ENCODE results near the gene RRAGC. TPM values are rescaled to one million over a fixed set of nuclear protein-coding genes. Genes with fewer than 3 reads are reported as not detected.

The RRAGC gene
- total and polyA plus RNA-seq, 2 of the 13 experiments (the other 11 are each of a cell fraction or from before 2014, with no cell fraction given), result 7.6 to 8.0 TPM

GRCh38 chr1:38859561-38860453 lies at the start of gene RRAGC (continued):
- no peak for TF ChIP-seq ZBTB8A (CRISPR knock-in tag; IDR thresholded peaks at IDR 0.05; ENCODE audit: borderline replicate concordance, low read depth)
- TF ChIP-seq ZFAT (CRISPR knock-in tag; conservative IDR thresholded peaks at IDR 0.05), result no peak
- TF ChIP-seq ZNF83 (CRISPR knock-in tag; IDR thresholded peaks at IDR 0.05; ENCODE audit: borderline replicate concordance), result no peak
- no peak for TF ChIP-seq ZC3H4 (CRISPR knock-in tag; IDR thresholded peaks at IDR 0.05; ENCODE audit: borderline replicate concordance)
- TF ChIP-seq NCOA5 (CRISPR knock-in tag; IDR thresholded peaks at IDR 0.05), result no peak
- TF ChIP-seq SOX5 (CRISPR knock-in tag; IDR thresholded peaks at IDR 0.05; ENCODE audit: borderline replicate concordance), result no peak
- no peak for TF ChIP-seq HMGA1 (CRISPR knock-in tag; conservative IDR thresholded peaks at IDR 0.05)
- TF ChIP-seq, protein P1, sequence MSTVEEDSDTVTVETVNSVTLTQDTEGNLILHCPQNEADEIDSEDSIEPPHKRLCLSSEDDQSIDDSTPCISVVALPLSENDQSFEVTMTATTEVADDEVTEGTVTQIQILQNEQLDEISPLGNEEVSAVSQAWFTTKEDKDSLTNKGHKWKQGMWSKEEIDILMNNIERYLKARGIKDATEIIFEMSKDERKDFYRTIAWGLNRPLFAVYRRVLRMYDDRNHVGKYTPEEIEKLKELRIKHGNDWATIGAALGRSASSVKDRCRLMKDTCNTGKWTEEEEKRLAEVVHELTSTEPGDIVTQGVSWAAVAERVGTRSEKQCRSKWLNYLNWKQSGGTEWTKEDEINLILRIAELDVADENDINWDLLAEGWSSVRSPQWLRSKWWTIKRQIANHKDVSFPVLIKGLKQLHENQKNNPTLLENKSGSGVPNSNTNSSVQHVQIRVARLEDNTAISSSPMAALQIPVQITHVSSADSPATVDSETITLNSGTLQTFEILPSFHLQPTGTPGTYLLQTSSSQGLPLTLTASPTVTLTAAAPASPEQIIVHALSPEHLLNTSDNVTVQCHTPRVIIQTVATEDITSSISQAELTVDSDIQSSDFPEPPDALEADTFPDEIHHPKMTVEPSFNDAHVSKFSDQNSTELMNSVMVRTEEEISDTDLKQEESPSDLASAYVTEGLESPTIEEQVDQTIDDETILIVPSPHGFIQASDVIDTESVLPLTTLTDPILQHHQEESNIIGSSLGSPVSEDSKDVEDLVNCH (CRISPR knock-in tag; IDR thresholded peaks at IDR 0.05), result no peak
- TF ChIP-seq FOXJ3 (CRISPR knock-in tag; IDR thresholded peaks at IDR 0.05; ENCODE audit: borderline replicate concordance), result peak; percentile 41; the same call in 1 of the 2 replicates
- TF ChIP-seq EHMT2 (IDR thresholded peaks at IDR 0.05; ENCODE audit: borderline replicate concordance, low read depth, low read length), result no peak
- no peak for TF ChIP-seq AGO2 (optimal IDR thresholded peaks at IDR 0.05; ENCODE audit: low read depth, low read length)
- TF ChIP-seq, protein P2, sequence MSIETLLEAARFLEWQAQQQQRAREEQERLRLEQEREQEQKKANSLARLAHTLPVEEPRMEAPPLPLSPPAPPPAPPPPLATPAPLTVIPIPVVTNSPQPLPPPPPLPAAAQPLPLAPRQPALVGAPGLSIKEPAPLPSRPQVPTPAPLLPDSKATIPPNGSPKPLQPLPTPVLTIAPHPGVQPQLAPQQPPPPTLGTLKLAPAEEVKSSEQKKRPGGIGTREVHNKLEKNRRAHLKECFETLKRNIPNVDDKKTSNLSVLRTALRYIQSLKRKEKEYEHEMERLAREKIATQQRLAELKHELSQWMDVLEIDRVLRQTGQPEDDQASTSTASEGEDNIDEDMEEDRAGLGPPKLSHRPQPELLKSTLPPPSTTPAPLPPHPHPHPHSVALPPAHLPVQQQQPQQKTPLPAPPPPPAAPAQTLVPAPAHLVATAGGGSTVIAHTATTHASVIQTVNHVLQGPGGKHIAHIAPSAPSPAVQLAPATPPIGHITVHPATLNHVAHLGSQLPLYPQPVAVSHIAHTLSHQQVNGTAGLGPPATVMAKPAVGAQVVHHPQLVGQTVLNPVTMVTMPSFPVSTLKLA (IDR thresholded peaks at IDR 0.05), result peak; percentile 84
- TF ChIP-seq AKAP8 (CRISPR knock-in tag; IDR thresholded peaks at IDR 0.05), result no peak
- TF ChIP-seq CCDC6 (CRISPR knock-in tag; IDR thresholded peaks at IDR 0.05), result 0 out of 2 replicates have a peak, but pooled peaks have one; percentile 43
- no peak for TF ChIP-seq ZNF660 (CRISPR knock-in tag; IDR thresholded peaks at IDR 0.05; ENCODE audit: borderline replicate concordance, low read depth)
- 0 out of 2 replicates have a peak, but pooled peaks have one; percentile 58 for TF ChIP-seq ZNF446 (CRISPR knock-in tag; IDR thresholded peaks at IDR 0.05)
- TF ChIP-seq ZNF142 (CRISPR knock-in tag; IDR thresholded peaks at IDR 0.05), result no peak; the same call in 1 of the 2 replicates
- TF ChIP-seq ARNT2 (CRISPR knock-in tag; IDR thresholded peaks at IDR 0.05; ENCODE audit: low read depth), result 0 out of 2 replicates have a peak, but pooled peaks have one; percentile 26
